Astrocyte (in vitro differentiated cells and primary cell): ENCODE results near the gene ARHGDIA. TPM values are rescaled to one million over a fixed set of nuclear protein-coding genes. Genes with fewer than 3 reads are reported as not detected.

Experiments used
- DNase-seq: peaks from one replicate; pipeline ENCODE4 v3.0.0-alpha.2; 2010; ENCODE audit warnings: low read depth
- FAIRE-seq: peaks from 2 replicates; lab custom pipeline; 2011; peaks lifted over from hg19 to GRCh38; lab: Jason Lieb, UNC
- H2AFZ ChIP-seq: 2 replicates; pipeline ENCODE4 v1.6.0; 2012; ENCODE audit warnings: low read depth, low read length, inconsistent platforms
- H3K27ac ChIP-seq: 2 replicates; pipeline ENCODE4 v1.5.1; 2011; ENCODE audit warnings: low read depth, low read length, inconsistent platforms
- H3K27me3 ChIP-seq: 2 replicates; pipeline ENCODE4 v1.6.0; 2011; ENCODE audit warnings: low read length, inconsistent platforms; ENCODE audit not compliant: insufficient read depth
- H3K36me3 ChIP-seq: 2 replicates; pipeline ENCODE4 v1.5.1; 2011; ENCODE audit warnings: low read length, inconsistent platforms; ENCODE audit not compliant: insufficient read depth
- H3K4me1 ChIP-seq: 2 replicates; pipeline ENCODE4 v1.5.1; 2011; ENCODE audit warnings: low read length, inconsistent platforms; ENCODE audit not compliant: insufficient read depth
- H3K4me2 ChIP-seq: 2 replicates; pipeline ENCODE4 v1.6.0; 2012; ENCODE audit warnings: low read length, inconsistent platforms
- H3K4me3 ChIP-seq: 2 replicates; pipeline ENCODE4 v1.5.1; 2011; ENCODE audit warnings: low read depth, mild to moderate bottlenecking, low read length, inconsistent platforms; ENCODE audit not compliant: insufficient read depth
- H3K79me2 ChIP-seq: 2 replicates; pipeline ENCODE4 v1.6.0; 2012; ENCODE audit warnings: mild to moderate bottlenecking, low read length, inconsistent platforms; ENCODE audit not compliant: insufficient read depth
- H3K9ac ChIP-seq: 2 replicates; pipeline ENCODE4 v1.6.0; 2012; ENCODE audit warnings: mild to moderate bottlenecking, low read length, inconsistent platforms
- H3K9me3 ChIP-seq: 2 replicates; pipeline ENCODE4 v1.5.1; 2012; ENCODE audit warnings: low read depth, mild to moderate bottlenecking, low read length, inconsistent platforms; ENCODE audit not compliant: insufficient read depth
- H4K20me1 ChIP-seq: 2 replicates; pipeline ENCODE4 v1.6.0; 2012; ENCODE audit warnings: low read length, inconsistent platforms; ENCODE audit not compliant: insufficient read depth
- H3K27ac Mint-ChIP-seq: one replicate; pipeline ENCODE4 v1.8.0; 2021; ENCODE audit warnings: mild to moderate bottlenecking, mixed read lengths; ENCODE audit not compliant: unreplicated experiment
- H3K27me3 Mint-ChIP-seq: one replicate; pipeline ENCODE4 v1.8.0; 2021; ENCODE audit warnings: low read depth, mixed read lengths; ENCODE audit not compliant: unreplicated experiment
- H3K36me3 Mint-ChIP-seq: one replicate; pipeline ENCODE4 v1.8.0; 2021; ENCODE audit warnings: low read depth, mixed read lengths; ENCODE audit not compliant: unreplicated experiment
- H3K4me1 Mint-ChIP-seq: one replicate; pipeline ENCODE4 v1.8.0; 2021; ENCODE audit warnings: low read depth, mixed read lengths; ENCODE audit not compliant: unreplicated experiment
- H3K4me3 Mint-ChIP-seq: one replicate; pipeline ENCODE4 v1.8.0; 2021; ENCODE audit warnings: mild to moderate bottlenecking, moderate library complexity, mixed read lengths; ENCODE audit not compliant: unreplicated experiment
- H3K9me3 Mint-ChIP-seq: one replicate; pipeline ENCODE4 v1.8.0; 2021; ENCODE audit warnings: mild to moderate bottlenecking, mixed read lengths; ENCODE audit not compliant: unreplicated experiment
- EZH2 ChIP-seq: IDR thresholded peaks from 2 replicates; pipeline ENCODE4 v1.6.1; 2012; ENCODE audit warnings: mild to moderate bottlenecking, low read length, inconsistent platforms; ENCODE audit not compliant: insufficient read depth
- total RNA-seq: library from RNA; stranded (reverse); gene quantifications from 2 replicates; pipeline ENCODE4 v1.2.1, GENCODE V29; 2021
- TF ChIP-seq, protein P1 (sequence below): IDR thresholded peaks from 2 replicates; pipeline ENCODE4 v1.5.1; 2011; ENCODE audit warnings: low read depth, mild to moderate bottlenecking, inconsistent platforms, low read length, moderate library complexity; ENCODE audit not compliant: insufficient read depth

ARHGDIA gene
- total RNA-seq, 1 donor from 2014 or later: 352 TPM

DNA sequence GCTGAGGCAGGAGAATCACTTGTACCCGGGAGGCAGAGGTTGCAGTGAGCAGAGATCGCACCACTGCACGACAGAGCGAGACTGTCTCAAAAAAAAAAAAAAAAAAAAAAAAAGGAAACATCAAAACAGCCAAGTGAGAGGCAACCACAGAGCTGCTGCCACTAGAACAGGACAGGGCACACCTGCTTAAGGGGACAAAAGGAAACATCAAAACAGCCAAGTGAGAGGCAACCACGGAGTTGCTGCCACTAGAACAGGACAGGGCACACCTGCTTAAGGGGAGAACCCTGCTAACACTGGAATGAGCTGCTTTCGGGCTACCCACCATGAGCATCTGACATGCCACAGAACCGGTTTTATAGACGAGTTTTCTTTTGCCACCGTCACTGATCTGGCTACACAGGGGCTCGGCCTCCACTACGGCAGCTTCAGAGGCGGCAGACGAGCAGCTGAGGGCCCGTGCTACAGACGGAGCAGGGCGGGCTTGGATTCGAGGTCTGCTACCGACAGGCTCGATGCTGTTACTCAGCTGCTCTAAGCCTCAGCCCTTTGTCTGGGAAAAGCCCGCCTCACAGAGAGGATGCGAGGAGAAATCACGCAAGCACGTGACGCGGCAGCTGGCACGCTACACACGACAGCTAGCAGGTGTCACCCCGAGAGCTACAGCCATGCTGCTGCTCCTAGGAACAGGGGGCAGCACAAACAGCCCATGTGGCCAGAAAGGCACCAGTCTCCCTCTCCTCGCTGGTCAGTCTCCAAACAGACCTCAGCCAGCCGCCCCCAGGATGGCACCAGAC lies 12.8 kb downstream of the ARHGDIA start:
- no peak overlapping the region for H2AFZ ChIP-seq
- peaks cover 27% of the 10 kb centered on the region for H3K4me1 Mint-ChIP-seq
- peaks cover 16% of the 10 kb centered on the region for H3K36me3 Mint-ChIP-seq
- no peak for DNase-seq
- no peaks in the 10 kb centered on the region for H3K27me3 ChIP-seq
- H3K79me2 ChIP-seq: peaks cover 92% of the 10 kb centered on the region
- peak overlapping the region; percentile 97 for H3K4me3 ChIP-seq
- H3K27ac Mint-ChIP-seq: peak overlapping the region; percentile 12
- peaks cover 29% of the 10 kb centered on the region for H3K4me1 ChIP-seq
- H3K27ac ChIP-seq: no peak overlapping the region
- TF ChIP-seq, protein P1, sequence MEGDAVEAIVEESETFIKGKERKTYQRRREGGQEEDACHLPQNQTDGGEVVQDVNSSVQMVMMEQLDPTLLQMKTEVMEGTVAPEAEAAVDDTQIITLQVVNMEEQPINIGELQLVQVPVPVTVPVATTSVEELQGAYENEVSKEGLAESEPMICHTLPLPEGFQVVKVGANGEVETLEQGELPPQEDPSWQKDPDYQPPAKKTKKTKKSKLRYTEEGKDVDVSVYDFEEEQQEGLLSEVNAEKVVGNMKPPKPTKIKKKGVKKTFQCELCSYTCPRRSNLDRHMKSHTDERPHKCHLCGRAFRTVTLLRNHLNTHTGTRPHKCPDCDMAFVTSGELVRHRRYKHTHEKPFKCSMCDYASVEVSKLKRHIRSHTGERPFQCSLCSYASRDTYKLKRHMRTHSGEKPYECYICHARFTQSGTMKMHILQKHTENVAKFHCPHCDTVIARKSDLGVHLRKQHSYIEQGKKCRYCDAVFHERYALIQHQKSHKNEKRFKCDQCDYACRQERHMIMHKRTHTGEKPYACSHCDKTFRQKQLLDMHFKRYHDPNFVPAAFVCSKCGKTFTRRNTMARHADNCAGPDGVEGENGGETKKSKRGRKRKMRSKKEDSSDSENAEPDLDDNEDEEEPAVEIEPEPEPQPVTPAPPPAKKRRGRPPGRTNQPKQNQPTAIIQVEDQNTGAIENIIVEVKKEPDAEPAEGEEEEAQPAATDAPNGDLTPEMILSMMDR: no peak
- no peak for TF ChIP-seq EZH2
- peak overlapping the region; percentile 89 for H3K4me3 Mint-ChIP-seq
- H3K9me3 Mint-ChIP-seq: no peaks in the 10 kb centered on the region
- FAIRE-seq: no peak
- H3K9me3 ChIP-seq: no peaks in the 10 kb centered on the region
- H3K9ac ChIP-seq: peak overlapping the region; percentile 94
- H3K27me3 Mint-ChIP-seq: no peaks in the 10 kb centered on the region
- peaks cover 29% of the 10 kb centered on the region for H3K36me3 ChIP-seq
- peak overlapping the region; percentile 94 for H3K4me2 ChIP-seq
- H4K20me1 ChIP-seq: peaks cover 66% of the 10 kb centered on the region

DNA sequence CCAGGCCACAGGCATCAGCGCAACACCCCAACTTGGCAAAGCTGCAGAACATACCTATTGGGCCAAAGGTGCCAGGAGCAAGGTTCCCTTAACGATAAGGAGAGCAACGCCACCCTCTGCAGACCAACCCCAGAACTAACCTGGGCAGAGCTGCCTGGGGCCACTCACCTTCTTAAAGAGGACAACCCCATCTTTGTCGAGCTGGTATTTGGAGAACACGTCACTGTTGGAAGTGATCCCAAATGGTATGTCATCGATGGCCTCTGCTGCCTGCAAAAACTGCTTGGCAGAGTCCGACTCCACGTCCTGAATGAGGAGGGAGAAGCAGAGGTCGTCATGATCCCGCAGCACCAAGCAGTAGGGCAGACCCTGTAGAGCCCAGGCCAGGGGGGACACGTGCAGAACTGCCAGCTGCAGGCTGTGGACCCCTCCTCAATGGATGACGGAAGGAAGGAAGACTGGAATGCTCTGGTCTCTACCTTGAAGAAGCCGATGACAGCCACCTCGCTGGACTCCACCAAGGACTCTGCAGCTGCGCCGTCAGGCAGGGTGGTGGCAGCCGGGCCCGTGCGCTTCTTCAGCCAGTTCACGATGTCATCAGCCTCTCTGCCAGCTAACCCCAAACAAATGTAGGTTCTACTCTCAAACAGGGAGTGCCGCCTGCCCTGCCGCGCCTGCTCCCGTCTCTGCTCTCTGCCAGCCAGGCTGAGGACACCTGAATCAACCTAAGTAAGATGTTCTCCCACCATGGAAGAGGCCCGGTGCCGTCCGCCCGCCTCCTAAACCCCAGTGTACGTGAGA lies 16.0 kb downstream of the ARHGDIA start:
- Histone ChIP-seq H3K9ac (peak overlapping the region; percentile 31), H3K4me3 (no peak overlapping the region), H2AFZ (no peak overlapping the region), H3K4me2 (peak overlapping the region; percentile 29), H3K27me3 (no peaks in the 10 kb centered on the region), H3K27ac (no peak overlapping the region), H3K4me1 (peaks cover 22% of the 10 kb centered on the region), H4K20me1 (peaks cover 88% of the 10 kb centered on the region), H3K9me3 (no peaks in the 10 kb centered on the region), H3K79me2 (peaks cover 90% of the 10 kb centered on the region), H3K36me3 (peaks cover 44% of the 10 kb centered on the region)
- FAIRE-seq (no peak), DNase-seq (no peak)
- Mint-ChIP-seq H3K9me3 (no peaks in the 10 kb centered on the region), H3K27me3 (no peaks in the 10 kb centered on the region), H3K4me3 (peak overlapping the region; percentile 23), H3K27ac (peak overlapping the region; percentile 72), H3K4me1 (peaks cover 20% of the 10 kb centered on the region), H3K36me3 (peaks cover 14% of the 10 kb centered on the region)
- no peak for TF ChIP-seq EZH2
- TF ChIP-seq, protein P1: no peak
